HFF-Myc (cell line): ENCODE measurements around the gene CD84.
"Not testable (repeated sequence)": the region's sequence is repeated elsewhere in the genome, so short reads cannot be mapped to it uniquely, and the experiment has no call there.

Source experiments
- DNase-seq: peaks from one replicate; pipeline ENCODE4 v3.0.0-alpha.2; 2011; ENCODE audit warnings: low read depth; ENCODE audit errors: extremely low read depth
- H3K4me3 ChIP-seq: replicated peaks from 2 replicates; pipeline ENCODE4 v1.5.1; 2011; ENCODE audit warnings: low read depth, mild to moderate bottlenecking, control low read depth, low read length
- TF ChIP-seq, protein P1 (sequence below): IDR thresholded peaks from 2 replicates; pipeline ENCODE4 v1.5.1; 2012; ENCODE audit warnings: mild to moderate bottlenecking, low read depth, low read length, control low read depth; ENCODE audit errors: missing control alignments

The CD84 gene

DNA sequence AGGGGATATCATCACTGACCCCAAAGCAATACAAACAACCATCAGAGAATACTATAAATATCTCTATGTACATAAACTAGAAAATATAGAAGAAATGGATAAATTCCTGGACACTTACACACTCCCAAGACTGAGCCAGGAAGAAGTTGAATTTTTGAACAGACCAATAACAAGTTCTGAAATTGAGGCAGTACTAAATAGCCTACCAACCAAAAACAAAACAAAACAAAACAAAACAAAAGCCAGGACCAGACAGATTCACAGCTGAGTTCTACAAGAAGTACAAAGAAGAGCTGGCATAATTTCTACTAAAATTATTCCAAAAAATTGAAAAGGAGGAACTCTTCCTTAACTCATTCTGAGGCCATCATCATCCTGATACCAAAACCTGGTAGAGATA is 18.5 kb downstream of the CD84 start:
- no peak for DNase-seq
- H3K4me3 ChIP-seq: no peak overlapping the region
- TF ChIP-seq, protein P1, sequence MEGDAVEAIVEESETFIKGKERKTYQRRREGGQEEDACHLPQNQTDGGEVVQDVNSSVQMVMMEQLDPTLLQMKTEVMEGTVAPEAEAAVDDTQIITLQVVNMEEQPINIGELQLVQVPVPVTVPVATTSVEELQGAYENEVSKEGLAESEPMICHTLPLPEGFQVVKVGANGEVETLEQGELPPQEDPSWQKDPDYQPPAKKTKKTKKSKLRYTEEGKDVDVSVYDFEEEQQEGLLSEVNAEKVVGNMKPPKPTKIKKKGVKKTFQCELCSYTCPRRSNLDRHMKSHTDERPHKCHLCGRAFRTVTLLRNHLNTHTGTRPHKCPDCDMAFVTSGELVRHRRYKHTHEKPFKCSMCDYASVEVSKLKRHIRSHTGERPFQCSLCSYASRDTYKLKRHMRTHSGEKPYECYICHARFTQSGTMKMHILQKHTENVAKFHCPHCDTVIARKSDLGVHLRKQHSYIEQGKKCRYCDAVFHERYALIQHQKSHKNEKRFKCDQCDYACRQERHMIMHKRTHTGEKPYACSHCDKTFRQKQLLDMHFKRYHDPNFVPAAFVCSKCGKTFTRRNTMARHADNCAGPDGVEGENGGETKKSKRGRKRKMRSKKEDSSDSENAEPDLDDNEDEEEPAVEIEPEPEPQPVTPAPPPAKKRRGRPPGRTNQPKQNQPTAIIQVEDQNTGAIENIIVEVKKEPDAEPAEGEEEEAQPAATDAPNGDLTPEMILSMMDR: no peak

DNA sequence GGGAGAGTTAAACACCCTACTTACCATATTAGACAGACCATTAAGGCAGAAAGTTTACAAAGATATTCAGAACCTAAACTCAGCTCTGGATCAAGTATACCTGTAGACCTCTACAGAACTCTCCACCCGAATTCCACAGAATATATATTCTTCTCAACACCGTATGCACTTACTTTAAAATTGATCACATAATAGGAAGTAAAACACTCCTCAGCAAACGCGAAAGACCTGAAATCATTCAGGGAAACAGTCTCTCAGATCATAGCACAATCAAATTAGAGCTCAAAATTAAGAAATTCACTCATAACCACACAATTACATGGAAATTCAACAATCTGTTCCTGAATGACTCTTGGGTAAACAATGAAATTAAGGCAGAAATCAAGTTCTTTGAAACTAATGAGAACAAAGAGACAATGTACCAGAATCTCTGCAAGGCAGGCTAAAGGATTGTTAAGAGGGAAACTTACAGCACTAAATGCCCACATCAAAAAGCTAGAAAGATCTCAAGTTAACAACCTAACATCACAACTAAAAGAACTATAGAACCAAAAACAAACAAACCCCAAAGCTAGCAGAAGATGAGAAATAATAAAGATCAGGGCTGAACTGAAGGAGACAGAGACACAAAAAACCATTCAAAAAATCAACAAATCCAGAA is 19.1 kb downstream of the CD84 start:
- TF ChIP-seq, protein P1: no peak
- no peak for DNase-seq
- H3K4me3 ChIP-seq: no peak overlapping the region

DNA sequence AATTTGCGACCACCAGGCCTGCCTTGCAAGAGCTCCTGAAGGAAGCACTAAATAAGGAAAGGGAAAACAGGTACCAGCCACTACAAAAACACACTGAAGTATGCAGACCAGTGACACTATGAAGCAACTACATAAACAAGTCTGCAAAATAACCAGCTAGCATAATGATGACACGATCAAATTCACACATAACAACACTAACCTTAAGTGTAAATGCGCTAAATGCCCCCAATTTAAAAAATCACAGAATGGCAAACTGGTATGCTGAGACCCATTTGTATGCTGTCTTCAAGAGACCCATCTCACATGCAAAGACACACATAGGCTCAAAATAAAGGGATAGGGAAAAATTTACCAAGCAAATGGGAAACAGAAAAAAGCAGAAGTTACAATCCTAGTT is 19.9 kb downstream of the CD84 start:
- DNase-seq, H3K4me3 ChIP-seq: not testable (repeated sequence)

DNA sequence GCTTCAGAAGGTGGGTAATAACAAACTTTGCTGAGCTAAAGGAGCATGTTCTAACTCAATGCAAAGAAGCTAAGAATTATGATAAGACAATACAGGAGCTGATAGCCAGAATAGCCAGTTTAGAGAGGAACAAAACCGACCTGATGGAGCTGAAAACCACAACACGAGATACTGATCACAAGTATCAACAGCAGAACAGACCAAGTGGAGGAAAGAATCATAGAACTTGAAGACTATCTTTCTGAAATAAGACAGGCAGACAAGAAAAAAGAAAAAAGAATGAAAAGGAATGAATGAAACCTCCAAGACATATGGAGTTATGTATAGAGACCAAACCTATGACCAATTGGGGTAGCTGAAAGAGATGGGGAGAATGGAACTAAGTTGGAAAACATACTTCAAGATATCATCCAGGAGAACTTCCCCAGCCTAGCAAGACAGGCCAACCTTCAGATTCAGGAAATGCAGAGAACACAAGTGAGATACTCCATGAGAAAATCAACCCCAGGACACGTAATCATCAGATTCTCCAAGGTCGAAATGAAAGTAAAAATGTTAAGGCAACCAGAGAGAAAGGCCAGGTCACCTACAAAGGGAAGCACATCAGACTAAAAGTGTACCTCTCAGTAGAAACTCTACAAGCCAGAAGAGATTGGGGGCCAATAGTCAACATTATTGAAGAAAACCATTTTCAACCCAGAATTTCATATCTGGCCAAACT is 20.5 kb downstream of the CD84 start:
- H3K4me3 ChIP-seq: no peak overlapping the region

DNA sequence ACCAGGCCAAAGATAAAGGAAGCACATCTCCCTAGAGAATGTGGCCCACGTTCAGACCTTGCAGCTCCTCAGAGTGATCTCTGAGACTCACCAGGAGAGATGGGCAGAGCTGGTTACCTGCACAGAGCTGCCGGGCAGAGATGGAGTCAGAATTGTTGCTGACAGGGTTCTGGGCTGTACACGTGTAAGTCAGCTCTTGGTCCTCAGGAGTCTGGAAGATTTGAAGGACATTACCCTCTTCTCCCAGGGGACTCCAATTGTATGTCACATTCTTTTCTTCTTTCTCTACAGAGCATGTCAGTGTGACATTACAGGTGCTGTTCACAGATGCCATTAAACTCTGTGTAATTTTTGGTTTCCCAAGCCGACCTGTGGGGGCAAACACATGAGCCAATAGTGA is 25.5 kb downstream of the CD84 start:
- H3K4me3 ChIP-seq: no peak overlapping the region
- DNase-seq: no peak
- TF ChIP-seq, protein P1: no peak

More for the DNA sequence above, 20.5 kb downstream of the CD84 start:
- TF ChIP-seq, protein P1: no peak
- DNase-seq: no peak

DNA sequence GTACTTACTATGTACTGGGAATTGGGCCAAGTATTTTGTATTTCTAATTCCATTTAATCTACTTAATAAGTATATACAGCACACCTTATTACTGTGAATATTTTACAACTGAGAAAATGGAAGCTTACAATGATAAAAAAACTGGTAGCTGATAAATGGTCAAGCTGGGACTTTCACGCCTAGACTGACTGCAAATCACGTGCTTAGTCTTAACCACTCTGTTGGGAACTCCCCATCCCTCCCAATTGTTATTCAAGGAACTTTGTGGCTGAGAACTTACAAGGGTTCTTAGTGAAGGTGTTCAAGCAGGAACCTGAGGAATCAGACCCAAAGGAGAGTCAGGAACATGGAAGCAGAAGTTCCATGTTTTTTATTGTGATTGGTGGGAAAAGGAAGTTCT is 26.9 kb downstream of the CD84 start:
- DNase-seq: no peak
- TF ChIP-seq, protein P1: no peak

DNA sequence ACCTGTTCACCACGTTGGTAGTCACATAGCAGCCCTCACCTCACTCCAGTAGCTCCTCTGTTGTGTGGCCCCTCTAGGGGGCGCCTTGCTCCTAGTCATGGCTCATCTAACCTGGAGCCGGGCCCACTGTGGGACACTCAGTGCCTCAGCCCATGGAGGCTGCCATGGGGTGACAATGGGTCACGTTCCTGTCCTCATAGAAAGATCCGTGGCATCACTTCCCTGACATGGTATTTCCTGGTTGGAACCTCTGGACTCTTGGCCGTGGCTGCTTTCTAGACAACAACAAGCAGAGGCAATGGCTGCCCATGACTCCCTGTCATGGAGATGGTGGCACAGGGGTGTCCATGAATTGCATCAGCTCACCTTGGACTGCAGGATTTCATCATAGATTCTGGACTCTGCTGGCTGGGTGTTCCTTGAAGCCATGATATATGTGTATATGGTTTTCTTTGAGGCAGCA is 28.7 kb downstream of the CD84 start:
- H3K4me3 ChIP-seq: no peak overlapping the region
- TF ChIP-seq, protein P1: no peak
- DNase-seq: no peak

More for the DNA sequence above, 26.9 kb downstream of the CD84 start:
- no peak overlapping the region for H3K4me3 ChIP-seq
